ENCODE data around the gene NR2F6.
"Not testable (repeated sequence)": the region's sequence is repeated elsewhere in the genome, so short reads cannot be mapped to it uniquely, and the experiment has no call there.

NR2F6 gene

DNA sequence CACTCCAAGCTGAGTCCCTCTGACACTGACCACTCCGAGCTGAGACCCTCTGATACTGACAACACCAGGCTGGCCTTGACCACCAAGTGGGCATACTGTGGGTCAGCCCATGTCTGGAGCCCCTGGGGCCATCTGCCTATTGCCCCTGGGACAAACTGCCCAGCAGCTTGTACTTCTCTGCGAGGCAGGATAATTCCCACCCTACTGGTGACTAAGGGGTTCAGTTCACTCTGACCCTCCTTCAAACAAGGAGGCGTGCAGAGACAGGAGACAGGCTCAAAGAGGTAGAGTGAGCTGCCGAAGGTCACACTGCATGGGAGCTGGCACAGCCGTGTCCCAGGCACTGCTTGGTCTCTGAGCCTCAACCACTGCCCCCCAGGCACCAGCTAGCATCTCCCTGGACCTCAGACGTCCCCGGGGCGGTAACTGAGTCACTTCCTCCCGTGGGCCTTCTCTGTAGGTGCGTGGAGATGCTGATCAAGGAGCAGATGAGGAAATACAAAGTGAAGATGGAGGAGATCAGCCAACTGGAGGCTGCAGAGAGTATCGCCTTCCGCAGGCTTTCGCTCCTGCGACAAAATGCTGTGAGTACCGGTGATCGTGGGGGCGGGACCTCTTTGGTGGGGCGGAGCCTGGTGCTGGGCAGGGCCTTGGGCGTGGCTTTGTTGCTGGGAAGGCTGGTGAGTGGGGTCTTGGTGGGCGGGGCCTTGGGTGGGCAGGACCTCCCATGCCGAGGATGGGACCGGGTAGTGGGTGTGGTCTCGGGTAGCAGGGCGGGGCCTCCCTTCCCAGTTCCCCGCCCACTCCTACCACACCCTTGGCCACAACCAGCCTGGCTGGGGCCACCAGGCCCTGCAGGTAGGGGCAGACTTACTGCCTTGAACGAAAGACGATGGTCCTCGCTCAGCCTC lies 36.3 kb downstream of the NR2F6 start:
- DNase-seq = no peak

DNA sequence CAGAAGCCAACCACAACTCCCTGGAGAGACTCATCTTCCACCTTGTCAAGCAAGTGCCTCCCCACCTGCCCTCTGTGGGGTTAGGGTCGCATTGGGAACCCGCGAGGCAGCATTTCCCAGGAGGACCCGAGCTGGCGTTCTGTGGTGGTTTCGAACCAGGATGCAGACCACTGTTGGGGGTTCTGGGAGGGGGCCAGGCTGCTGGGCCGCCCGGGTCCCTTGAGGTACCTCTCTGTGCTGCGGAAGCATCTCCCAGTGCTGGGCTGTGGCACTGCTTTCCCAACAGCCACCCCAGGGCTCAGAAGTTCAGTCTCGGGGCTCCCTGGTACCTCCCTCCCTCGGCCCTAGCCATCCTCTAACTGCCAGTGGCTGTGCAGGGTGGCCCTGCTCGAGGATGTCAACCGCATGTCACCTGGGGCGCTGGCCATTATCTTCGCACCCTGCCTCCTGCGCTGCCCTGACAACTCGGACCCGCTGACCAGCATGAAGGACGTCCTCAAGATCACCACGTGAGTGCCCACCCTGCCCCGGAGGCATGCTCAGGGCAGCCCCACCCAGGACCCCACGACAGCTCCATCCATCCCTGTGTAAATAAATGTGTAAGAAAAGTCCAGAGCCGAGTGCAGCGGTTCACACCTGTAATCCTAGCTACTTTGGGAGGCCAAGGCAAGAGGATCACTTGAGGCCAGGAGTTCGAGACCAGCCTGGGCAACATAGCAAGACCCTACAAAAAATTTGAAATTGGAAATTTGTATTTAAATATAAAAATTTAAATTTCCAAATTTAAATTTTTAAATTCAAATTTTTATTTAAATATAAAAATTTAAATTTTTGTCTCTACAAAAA lies 38.8 kb downstream of the NR2F6 start:
- DNase-seq = no peak

DNA sequence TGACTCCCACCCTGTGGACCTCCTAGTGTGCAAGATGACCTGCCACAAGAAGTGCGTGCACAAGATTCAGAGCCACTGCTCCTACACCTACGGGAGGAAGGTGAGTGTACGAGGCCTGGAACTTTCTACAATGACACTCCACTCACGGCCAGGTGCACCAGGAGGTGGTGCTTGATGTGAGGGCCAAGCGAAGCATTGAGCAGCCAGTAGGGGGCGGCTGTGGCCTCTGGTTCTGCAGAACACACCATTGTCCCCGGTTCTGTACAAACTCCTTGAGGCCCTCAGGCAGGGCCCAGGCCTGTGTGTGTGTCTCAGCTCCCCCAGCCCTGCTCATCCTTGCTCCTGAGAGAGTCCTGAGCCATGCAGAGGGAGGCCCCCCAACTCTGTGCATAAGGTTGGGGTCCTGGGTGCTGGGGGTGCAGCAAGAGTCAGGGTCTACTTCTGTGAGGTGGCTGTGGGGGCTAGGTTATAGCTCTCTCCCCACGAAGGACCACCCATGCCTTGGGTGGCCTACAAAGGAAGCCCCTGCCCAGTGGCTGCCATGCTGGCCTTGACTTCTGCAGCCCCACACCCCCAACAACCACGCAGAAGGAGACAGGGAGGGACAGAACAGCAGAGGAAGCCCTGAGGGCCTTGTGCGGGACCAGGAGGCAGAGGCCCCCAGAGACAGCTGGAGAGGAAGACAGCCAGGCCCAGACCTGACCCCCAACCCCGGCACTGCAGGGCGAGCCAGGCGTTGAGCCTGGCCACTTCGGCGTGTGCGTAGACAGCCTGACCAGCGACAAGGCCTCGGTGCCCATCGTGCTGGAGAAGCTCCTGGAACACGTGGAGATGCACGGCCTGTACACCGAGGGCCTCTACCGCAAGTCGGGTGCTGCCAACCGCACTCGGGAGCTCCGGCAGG lies 40.2 kb downstream of the NR2F6 start:
- DNase-seq = peak in 1 of 2 experiments; percentile 57

DNA sequence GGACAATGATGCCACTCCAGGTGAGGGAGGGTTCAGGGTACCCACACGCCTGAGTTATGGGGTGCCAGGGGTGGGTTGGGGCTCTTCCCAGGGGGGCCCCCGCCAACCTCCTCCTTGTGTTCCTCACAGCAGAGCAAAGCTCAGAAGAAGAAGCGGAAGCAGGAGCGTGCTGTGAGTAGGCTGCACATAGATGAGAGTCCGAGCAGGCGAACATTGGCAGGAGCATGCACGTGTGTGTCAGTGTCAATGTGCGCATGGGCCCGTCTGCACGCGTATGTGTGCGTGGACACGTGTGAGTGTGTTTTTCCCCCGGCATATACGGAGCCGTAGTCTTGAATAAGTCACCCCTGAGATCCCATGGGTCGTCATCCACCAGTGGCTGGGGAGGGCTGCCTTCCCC lies 43.0 kb downstream of the NR2F6 start:
- DNase-seq = no peak

DNA sequence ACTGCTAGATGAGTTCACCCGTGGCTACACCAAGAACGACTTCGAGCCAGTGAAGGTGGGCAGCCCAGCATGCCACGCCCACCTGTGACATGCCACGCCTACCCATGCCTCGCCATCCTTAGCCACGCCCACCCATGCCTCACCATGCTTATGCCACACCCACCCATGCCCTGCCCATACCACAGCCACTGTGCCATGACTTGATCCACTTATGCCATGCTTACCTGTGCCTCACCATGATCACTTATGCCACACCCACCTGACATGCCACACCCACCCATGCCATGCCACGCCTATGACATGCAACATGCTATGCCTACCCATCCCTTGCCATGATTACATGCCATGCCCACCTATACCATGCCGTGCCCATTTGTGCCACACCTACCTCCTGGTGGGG lies 43.5 kb downstream of the NR2F6 start:
- DNase-seq = no peak

DNA sequence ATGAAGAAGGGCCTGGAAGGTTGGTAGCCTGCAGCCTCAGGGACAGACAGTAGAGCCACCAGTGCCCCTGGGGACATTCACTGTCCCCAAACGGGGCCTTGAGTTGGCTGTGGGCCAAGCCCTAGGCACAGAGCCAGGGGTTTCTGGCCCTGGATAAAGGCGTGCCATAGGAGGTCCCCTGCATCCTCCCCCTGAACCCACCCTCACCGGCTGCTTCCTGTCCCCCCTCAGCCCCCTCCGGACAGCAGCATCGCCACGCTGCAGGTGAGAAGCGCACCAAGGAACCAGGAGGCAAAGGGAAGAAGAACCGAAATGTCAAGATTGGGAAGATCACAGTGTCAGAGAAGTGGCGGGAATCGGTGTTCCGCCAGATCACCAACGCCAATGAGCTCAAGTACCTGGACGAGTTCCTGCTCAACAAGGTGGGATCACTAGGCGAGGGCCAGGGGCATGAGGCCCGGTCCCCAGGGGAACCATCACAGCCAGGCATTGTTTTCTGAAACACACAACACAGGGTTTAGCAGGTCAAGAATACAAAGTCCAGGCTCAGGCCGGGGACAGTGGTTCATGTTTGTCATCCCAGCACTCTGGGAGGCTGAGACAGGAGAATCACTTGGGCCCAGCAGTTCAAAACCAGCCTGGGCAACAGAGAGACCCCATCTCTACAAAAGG lies 45.2 kb downstream of the NR2F6 start:
- DNase-seq = no peak

DNA sequence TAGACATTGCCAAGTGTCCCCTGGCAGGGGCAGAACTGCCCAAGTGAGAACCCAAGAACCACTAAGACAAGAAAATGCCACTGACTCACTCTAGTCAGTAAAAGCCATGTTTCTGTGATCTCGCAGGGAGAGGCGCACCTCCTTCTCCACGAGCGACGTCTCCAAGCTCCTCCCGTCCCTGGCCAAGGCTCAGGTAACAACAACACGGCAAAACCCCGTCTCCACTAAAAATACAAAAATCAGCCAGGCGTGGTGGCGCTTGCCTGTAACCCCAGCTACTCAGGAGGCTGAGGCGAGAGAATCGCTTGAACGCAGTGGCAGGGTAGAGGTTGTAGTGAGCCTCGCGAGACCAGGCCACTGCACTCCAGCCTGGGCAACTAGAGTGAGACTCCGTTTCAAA lies 48.1 kb downstream of the NR2F6 start:
- no peak for DNase-seq

DNA sequence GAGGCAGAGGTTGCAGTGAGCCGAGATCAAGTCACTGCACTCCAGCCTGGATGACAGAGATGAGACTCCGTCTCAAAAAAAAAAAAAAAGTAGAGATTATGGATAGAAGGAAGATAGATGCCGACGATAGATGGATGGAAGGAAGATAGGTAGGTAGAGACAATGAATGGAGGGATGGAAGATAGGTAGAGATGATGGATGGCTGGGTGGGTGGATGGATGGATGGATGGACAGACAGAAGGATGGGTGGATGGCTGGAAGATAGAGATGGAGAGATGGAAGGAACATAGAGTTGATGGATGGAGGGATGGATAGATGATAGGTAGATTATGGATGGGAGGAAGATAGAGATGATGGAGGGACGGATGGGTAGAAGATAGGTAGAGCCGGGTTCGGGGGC lies 49.1 kb downstream of the NR2F6 start:
- no peak for DNase-seq

DNA sequence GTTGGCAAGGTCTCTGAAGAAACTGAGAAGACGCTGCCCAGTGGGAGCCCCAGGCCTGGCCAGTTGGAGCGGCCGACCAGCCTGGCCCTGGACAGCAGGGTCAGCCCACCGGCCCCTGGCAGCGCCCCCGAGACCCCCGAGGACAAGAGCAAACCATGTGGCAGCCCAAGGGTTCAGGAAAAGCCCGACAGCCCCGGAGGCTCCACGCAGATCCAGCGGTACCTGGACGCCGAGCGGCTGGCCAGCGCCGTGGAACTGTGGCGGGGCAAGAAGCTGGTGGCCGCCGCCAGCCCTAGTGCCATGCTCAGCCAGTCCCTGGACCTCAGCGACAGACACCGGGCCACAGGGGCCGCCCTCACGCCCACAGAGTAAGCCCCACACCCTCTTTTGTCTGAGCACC lies 50.6 kb downstream of the NR2F6 start:
- no peak for DNase-seq

DNA sequence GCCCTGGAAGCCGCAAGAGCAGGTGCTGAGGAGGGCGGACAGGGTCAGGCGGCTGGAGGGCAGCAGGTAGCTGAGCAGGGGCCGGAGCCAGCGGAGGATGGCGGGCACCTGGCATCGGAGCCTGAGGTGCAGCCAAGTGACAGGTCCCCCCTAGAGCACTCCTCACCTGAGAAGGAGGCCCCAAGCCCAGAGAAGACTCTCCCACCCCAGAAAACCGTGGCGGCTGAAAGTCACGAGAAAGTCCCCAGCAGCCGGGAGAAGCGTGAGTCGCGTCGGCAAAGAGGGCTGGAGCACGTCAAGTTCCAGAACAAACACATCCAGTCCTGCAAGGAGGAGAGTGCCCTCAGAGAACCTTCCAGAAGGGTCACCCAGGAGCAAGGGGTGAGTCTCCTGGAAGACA lies 51.1 kb downstream of the NR2F6 start:
- no peak for DNase-seq

DNA sequence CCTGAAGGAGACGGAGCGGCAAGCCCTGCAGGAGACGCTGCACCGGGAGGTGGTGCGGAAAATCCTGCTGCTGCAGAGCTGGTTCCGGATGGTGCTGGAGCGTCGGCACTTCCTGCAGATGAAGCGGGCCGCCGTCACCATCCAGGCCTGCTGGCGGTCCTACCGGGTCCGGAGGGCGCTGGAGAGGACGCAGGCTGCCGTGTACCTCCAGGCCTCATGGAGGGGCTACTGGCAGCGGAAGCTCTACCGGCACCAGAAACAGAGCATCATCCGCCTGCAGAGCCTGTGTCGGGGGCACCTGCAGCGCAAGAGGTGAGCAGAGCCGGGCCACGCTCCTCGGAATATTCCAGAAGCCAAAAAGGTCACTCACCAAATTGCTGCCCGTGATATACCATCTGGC lies 53.0 kb downstream of the NR2F6 start:
- no peak for DNase-seq

DNA sequence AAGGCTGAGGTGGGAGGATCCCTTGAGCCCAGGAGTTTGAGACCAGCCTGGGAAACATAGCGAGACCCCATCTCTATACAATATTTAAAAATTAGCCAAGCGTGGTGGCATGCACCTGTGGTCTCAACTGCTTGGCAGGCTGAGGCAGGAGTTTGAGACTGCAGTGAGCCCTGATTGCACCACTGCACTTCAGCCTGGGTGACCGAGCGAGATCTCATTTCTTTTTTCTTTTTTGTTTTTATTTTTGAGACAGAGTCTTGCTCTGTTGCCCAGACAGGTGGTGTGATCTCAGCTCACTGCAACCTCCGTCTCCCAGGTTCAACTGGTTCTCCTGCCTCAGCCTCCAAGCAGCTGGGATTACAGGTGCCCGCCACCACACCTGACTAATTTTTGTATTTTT lies 54.0 kb downstream of the NR2F6 start:
- DNase-seq = not testable (repeated sequence)

DNA sequence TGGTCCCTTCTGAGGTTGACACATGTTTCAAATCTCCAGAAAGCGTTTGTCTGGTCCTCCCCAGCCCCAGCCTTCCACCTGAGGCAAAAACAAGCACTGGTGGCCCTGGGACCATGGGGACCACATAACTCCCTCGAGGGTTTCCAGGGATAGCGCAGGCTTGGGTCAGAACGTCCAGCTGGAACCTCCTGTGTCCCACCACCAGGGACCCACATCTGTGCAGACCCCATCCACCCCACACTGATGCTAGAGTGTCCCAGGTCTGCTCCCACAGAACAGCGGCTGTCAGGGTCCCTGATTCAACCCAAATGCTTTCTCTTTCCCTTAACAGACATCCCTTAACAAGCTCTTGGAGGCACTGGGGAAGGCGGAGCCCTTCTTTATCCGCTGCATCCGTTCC lies 60.1 kb downstream of the NR2F6 start:
- DNase-seq = no peak

DNA sequence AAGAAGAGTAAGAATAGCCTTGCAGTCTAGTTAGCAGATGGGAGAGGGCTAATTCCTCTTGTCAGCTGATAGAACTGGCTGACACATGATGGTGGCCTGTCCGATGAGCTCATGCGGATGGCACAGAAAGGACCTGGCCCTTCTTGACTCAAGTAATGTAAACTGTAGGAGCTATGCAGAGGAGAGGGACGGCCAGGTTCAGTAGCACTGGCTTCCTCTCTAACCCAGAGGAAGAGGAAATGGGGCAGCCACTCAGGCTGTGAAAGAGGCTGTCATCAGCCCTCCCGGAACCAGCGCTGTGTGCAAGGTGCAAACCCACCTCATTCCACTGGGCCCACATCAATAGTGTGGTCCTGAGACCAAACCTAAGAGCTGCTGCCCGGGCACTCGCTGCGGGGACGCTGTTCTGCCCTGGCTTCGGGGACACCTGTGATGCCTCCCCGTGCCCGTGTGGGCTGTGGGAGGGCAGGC lies 61.3 kb downstream of the NR2F6 start:
- no peak for DNase-seq

DNA sequence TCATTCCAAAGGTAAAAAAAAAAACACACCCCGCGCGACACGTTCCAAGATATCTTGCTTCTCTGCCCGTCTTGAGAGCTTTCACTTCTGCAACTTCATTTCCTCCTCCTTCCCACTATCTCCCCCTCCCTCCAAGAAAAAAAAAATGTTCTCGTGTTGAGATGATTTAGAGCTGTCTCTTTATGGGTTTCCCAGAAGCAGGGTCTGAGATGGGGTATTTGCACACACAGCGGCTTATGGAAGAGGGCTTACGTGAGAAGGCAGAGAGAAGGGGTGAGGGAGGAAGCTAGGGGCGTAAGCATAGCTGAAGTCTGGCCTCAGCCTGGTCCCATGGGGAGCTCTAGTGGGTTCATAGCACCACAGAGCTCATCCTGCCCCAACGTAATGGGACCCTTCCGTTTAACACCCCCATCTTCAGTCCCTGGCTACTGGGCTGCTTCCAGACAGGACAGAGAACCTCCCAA lies 61.8 kb downstream of the NR2F6 start:
- DNase-seq = no peak

DNA sequence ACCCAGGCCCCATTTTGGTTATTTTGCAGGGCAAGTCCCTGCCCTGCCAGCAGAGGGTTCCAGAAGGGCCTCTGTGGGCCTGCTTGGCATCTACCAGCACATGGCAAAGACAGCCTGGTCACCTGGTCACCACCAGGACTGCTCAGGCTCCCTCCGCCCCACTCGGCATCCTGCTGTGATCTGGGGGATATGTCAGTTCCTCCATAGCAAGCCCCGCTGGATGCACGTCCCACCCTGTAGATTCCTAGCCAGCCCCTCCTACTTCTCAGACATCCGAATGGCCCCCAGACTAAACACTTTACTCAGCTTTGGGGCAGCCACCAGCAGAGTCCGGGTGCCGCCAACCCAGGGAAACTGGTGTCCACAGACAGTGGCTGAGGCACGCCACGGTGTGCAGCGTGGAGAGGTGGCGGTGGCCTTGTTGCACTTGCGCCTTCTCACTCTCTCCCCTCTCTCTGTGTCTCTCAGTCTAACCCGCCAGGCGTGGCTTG lies 62.4 kb downstream of the NR2F6 start:
- no peak for DNase-seq

All from NCI-H524 (cell line).